Measurements from ENCODE around the gene ZMYM3.
"Not testable (repeated sequence)": the region's sequence is repeated elsewhere in the genome, so short reads cannot be mapped to it uniquely, and the experiment has no call there.

The ZMYM3 gene

GRCh38 chrX:71254092-71254963 lies at the start of gene ZMYM3:
TSS of gene ZMYM3 (minus strand) at chrX:71254140. CDS start at chrX:71253255, 885 bp downstream.
- DNase-seq: peak; percentile 88

DNA sequence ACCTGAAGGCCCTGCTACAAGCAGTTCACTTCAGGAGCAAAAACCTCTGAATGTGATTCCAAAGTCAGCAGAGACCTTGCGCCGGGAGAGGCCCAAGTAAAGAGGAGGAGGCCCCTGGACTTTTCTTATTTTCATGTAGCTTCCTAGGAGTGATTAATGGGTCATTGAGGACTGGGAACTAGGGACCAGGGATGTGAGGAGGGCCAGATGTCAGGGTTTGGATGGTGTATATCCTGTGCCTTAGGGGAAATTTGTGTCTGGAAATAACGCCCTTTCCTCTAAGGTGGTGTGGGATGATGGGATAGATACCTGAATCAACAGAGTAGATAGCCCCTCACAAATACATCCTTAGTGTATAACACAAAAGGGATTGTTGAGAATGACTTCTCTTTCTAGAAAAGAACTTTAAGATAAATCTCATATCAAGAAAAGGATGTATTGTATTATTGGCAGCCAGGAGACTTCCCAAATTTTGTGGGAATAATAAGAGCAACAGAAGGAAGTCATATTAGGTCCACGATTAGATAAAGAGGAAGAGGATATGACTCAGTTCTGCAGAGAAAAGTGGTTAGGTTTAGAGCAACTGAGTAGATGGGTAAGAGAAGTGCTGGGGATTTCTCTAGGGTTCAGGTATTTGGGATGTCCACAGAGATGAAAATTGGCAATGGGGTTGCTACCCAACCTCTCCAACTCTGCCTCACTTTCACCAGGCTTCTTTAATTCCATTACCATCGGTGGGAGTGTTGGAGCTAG lies 48.7 kb upstream of the ZMYM3 start:
- no peak for DNase-seq

GRCh38 chrX:71301195-71301924 lies 47.4 kb upstream of the ZMYM3 start, which contains the start of gene ITGB1BP2:
TSS of gene ITGB1BP2 (plus strand) at chrX:71301750. CDS start at chrX:71301807, 57 bp downstream.
- no peak for DNase-seq

DNA sequence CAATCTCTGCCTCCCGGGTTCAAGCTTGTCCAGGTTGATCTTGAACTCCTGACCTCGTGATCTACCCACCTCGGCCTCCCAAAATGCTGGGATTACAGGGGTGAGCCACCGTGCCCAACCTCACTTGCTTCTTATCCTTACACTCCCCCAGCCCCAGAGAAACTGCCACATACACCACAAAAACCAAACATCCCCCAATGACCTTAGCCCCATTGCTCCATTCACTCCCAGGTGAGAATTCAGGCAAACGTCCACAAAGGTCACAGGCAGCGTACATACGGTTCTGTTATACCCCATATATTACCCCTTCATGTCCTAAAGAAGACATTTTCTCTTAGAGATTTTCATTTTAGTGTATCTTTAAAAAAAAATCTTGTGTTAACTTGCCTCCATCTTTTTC lies 46.6 kb upstream of the ZMYM3 start:
- DNase-seq: not testable (repeated sequence)

- DNase-seq: not testable (repeated sequence)
Measured at GRCh38 chrX:71300064-71300463, 46.1 kb upstream of the ZMYM3 start.

DNA sequence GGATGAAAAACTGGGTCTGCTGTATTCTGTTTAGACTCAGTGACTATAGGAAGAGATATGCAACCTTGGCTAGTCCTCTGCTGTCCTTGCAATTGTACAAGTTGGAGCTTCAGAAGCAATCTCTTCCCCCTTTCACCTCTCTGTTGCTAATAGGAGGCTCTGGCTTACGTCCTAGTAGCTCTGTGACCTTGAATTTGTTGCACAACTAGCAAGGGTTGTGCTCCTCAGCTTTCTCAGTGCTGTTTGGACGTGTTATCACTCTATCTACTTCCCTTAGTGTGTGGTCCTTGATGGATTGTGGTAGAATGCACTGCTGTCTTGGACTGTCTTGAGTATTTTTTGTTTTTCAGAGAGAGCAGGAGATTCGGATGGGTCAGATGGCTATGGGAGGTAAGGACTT lies 44.2 kb upstream of the ZMYM3 start:
- no peak for DNase-seq

DNA sequence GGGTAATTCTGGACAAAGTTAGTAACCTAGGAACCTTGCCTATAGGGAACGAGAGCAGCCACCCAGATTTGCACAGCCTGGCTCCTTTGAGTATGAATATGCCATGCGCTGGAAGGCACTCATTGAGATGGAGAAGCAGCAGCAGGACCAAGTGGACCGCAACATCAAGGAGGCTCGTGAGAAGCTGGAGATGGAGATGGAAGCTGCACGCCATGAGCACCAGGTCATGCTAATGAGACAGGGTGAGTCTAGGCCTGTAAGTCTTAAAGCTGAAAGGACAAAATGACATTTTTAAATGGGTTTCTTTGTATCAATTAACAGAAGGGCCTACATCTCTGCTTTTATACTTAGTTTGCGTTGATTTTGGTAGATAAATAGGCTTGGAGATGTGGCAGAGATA lies 42.9 kb upstream of the ZMYM3 start:
- no peak for DNase-seq

- no peak for DNase-seq
Measured at GRCh38 chrX:71292669-71293365, 38.9 kb upstream of the ZMYM3 start.

DNA sequence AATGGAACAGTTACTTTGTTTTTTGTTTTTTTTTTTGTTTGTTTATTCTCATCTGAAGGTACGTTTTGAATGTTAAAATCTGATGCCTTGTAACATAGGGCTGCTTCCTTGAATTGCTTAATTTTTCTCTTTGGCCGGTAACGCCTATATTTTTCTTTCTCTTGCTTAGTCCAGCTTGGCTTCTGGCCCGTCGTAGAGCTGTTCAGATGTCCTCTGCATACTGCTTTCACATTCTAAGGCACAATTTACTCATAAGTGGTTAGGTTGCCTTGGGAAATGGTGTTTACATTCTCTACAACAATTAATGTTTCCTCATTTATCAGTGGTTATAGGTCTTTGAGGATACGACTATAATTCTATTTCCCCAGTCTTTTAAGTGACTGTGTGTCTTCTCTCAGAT lies 37.4 kb upstream of the ZMYM3 start:
- no peak for DNase-seq

GRCh38 chrX:71285929-71286328 lies 32.0 kb upstream of the ZMYM3 start:
- DNase-seq: no peak

GRCh38 chrX:71283403-71284143 lies 29.6 kb upstream of the ZMYM3 start, which contains the start of gene NONO:
TSS of gene NONO (plus strand) at chrX:71283635. CDS start at chrX:71290638, 7,003 bp downstream.
- peak; percentile 99 for DNase-seq

GRCh38 chrX:71282514-71283402 lies 28.8 kb upstream of the ZMYM3 start:
- DNase-seq: no peak

GRCh38 chrX:71281300-71281699 lies 27.4 kb upstream of the ZMYM3 start:
- not testable (repeated sequence) for DNase-seq

GRCh38 chrX:71272313-71272712 lies 18.4 kb upstream of the ZMYM3 start:
- DNase-seq: not testable (repeated sequence)

DNA sequence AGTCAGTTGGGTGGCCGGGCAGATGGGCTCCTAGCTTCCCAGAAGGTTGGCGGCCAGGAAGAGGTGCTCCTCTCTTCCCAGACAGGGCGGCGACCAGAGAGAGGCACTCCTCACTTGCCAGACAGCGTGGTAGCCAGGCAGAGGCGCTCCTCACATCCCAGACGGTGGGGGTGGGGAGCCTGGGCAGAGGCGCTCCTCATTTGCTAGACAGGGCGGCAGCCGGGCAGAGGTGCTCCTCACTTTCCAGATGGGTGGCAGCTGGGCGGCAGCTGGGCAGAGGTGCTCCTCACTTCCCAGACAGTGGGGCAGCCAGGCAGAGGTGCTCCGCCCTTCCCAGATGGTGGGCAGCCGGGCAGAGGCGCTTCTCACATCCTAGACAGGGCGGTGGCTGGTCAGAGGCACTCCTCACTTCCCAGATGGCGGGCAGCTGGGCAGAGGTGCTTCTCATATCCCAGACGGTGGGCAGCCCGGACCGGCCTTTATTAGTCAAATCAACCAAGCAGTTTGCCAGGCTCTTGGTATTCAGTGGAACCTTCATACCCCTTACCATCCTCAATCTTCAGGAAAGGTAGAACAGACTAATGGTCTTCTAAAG lies 16.0 kb upstream of the ZMYM3 start:
- no peak for DNase-seq

DNA sequence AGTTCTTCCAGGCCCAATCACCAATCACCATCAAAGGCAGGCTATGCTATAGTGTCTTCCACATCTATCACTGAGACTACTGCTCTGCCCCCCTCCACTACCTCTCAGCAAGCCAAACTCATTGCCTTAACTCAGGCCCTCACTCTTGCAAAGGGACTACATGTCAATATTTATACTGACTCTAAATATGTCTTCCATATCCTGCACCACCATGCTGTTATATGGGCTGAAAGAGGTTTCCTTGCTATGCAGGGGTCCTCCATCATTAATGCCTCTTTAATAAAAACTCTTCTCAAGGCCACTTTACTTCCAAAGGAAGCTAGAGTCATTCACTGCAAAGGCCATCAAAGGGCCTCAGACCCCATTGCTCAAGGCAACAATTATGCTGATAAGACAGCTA lies 14.7 kb upstream of the ZMYM3 start:
- not testable (repeated sequence) for DNase-seq

DNA sequence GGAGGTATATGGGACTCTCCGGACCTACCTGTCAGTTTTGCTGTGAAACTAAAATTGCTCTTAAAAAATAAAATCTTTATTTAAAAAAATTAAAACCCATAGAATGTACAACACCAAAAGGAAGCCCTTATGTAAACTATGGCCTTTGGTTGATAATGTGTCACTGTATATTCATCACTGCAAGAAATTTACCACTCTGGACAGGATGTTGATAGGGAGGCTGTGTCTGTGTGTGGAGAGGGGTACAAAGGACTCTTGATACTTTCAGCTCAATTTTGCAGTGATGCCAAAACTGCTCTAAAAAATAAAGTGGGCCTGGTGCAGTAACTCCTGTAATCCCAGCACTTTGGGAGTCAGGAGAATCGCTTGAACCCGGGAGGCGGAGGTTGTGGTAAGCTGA lies 2.9 kb upstream of the ZMYM3 start:
- no peak for DNase-seq

GRCh38 chrX:71256051-71256450 lies 2.1 kb upstream of the ZMYM3 start:
- no peak for DNase-seq

DNA sequence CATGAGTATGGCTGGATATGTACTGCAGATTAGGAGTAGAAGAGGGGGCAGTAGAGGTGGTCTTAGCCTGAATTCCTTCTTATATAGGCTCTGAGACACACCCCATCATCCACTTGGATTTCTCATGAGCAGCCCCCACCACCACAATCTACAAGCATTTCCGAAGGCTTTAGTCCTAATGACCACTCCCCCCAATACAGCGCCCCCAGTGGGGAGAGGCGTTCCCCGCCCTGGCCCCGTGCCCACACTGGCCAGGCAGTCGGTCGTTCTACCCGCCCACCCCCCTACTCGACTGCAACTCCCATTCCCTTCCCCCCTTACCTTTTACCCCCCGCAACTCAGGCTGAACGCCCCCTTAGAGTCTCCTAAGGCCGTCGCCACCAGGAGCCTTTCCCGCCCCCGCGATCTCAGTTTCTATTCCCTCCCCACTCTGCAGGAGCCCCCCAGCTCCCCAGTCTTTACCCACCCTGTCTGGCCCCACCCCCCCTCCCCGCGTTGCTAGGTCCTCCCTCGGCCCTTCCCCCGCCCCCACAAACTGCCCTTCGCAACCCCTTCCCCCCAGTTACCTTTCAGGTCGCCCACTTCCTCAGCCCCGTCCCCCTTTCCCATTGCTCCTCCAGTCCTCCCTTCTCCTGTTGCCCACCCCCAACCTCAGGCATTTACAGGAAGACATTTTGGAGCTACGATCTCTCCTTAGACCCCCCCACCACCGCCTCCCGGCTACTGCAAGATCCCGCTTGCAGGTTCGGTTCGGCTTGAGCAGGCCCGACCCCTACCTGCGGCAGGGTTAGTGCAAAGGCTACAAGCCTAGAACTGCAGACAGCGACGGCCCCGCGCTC lies 468 bp downstream of the ZMYM3 start:
- peak; percentile 21 for DNase-seq
